ENCODE results near the gene RSAD2.
"Not testable (repeated sequence)": the region's sequence is repeated elsewhere in the genome, so short reads cannot be mapped to it uniquely, and the experiment has no call there.

The RSAD2 gene

GRCh38 chr2:6864923-6865345 lies 12.6 kb upstream of the RSAD2 start:
- no peak for DNase-seq

- peak in 1 of 2 donors; percentile 59 for DNase-seq
These were observed 12.0 kb upstream of the RSAD2 start, which contains the start of gene CMPK2 for GRCh38 chr2:6865346-6866274. Gene CMPK2 (minus strand): TSS chr2:6865907. CDS start chr2:6865696, 211 bp downstream.

- DNase-seq: peak in 1 of 2 donors; percentile 10
These were observed 11.3 kb upstream of the RSAD2 start for GRCh38 chr2:6866275-6866671.

- no peak for DNase-seq
These were observed 10.6 kb upstream of the RSAD2 start for GRCh38 chr2:6866982-6867381.

GRCh38 chr2:6872394-6872793 lies 5.2 kb upstream of the RSAD2 start:
- no peak for DNase-seq

GRCh38 chr2:6874032-6874431 lies 3.5 kb upstream of the RSAD2 start:
- DNase-seq: no peak

GRCh38 chr2:6876309-6876708 lies 1.3 kb upstream of the RSAD2 start:
- DNase-seq: no peak

GRCh38 chr2:6878549-6878948 lies 972 bp downstream of the RSAD2 start:
- DNase-seq: no peak

- DNase-seq: no peak
These were observed 1.4 kb downstream of the RSAD2 start for GRCh38 chr2:6879011-6879410.

- no peak for DNase-seq
These were observed 2.7 kb downstream of the RSAD2 start for GRCh38 chr2:6880200-6880733.

- no peak for DNase-seq
These were observed 3.5 kb downstream of the RSAD2 start for GRCh38 chr2:6881046-6881445.

- no peak for DNase-seq
These were observed 3.9 kb downstream of the RSAD2 start for GRCh38 chr2:6881516-6881915.

GRCh38 chr2:6883448-6884122 lies 6.0 kb downstream of the RSAD2 start:
- no peak for DNase-seq

GRCh38 chr2:6885551-6885950 lies 8.0 kb downstream of the RSAD2 start:
- DNase-seq: no peak

GRCh38 chr2:6885968-6886367 lies 8.4 kb downstream of the RSAD2 start:
- no peak for DNase-seq

- DNase-seq: no peak
These were observed 10.2 kb downstream of the RSAD2 start for GRCh38 chr2:6887751-6888192.

GRCh38 chr2:6888724-6889123 lies 11.1 kb downstream of the RSAD2 start:
- DNase-seq: no peak

- DNase-seq: no peak
These were observed 16.4 kb downstream of the RSAD2 start for GRCh38 chr2:6893876-6894482.

GRCh38 chr2:6896930-6897759 lies 19.6 kb downstream of the RSAD2 start:
- peak in 1 of 2 donors; percentile 63 for DNase-seq

- not testable (repeated sequence) for DNase-seq
These were observed 25.0 kb downstream of the RSAD2 start for GRCh38 chr2:6902581-6902980.

GRCh38 chr2:6905668-6906067 lies 28.1 kb downstream of the RSAD2 start:
- DNase-seq: no peak

- no peak for DNase-seq
These were observed 28.7 kb downstream of the RSAD2 start for GRCh38 chr2:6906165-6906741.

Data from hippocampal formation (tissue), 2 donors.